AG09319 (cell line): ENCODE results near the gene GUCY1A1.

Experiments used
- DNase-seq: peaks from one replicate; pipeline ENCODE4 v3.0.0-alpha.2; 2010; ENCODE audit warnings: low read depth; ENCODE audit errors: extremely low read depth
- CTCF ChIP-seq: IDR thresholded peaks from 2 replicates; pipeline ENCODE4 v1.5.1; 2011; ENCODE audit warnings: low read depth, mild to moderate bottlenecking, inconsistent platforms, low read length, moderate library complexity

GUCY1A1 gene

GRCh38 chr4:155629183-155629825, 37.3 kb upstream of the GUCY1A1 start:
- no peak for TF ChIP-seq CTCF
- no peak for DNase-seq

- DNase-seq, result no peak
- TF ChIP-seq CTCF, result no peak
These were observed 36.7 kb upstream of the GUCY1A1 start for GRCh38 chr4:155629956-155630355.

GRCh38 chr4:155632310-155632840, 34.3 kb upstream of the GUCY1A1 start:
- no peak for TF ChIP-seq CTCF
- DNase-seq, result no peak

- DNase-seq, result no peak
- TF ChIP-seq CTCF, result no peak
These were observed 28.3 kb upstream of the GUCY1A1 start for GRCh38 chr4:155638195-155638965.

- TF ChIP-seq CTCF, result no peak
- no peak for DNase-seq
These were observed 26.7 kb upstream of the GUCY1A1 start for GRCh38 chr4:155639704-155640523.

- DNase-seq, result no peak
- no peak for TF ChIP-seq CTCF
These were observed 25.9 kb upstream of the GUCY1A1 start for GRCh38 chr4:155640751-155641150.
